Measurements from ENCODE around the gene DDX46. TPM values are rescaled to one million over a fixed set of nuclear protein-coding genes. Genes with fewer than 3 reads are reported as not detected.

The DDX46 gene
- total RNA-seq, 2 experiments from 2014 or later, result 47.1 to 78.8 TPM

DNA sequence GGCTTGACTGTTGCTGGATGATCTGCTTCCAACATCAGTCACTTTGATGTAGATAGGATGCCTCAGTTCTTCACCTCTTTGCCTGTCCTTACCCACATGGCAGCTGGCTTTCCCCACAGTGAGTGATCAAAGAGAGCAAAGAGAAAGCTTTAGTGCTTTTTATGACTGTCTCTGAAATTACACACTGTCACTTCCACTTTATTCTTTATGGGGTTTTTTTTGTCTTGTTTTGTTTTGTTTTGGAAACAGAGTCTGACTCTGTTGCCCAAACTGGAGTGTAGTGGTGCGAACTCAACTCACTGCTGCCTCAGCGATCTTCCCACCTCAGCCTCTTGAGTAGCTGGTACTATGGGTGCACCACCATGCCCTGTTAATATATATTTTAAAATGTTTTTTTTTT, 54.8 kb downstream of the DDX46 start:
- no TSS peak for BruUV-seq (replicated peaks)
- intact Hi-C loops (cut with micrococcal nuclease; ENCODE audit: unreplicated experiment), result loop anchor here (2.0 kb wide), 1 partner anchor 33 kb away; no protein-coding TSS in a partner anchor
- peak overlapping the region; percentile 50 for H3K4me2 ChIP-seq (ENCODE audit: low read length)
- peaks cover 29% of the 10 kb centered on the region for H3K4me1 ChIP-seq (ENCODE audit: insufficient read depth, low read length, poor library complexity, severe bottlenecking)
- H4K20me1 ChIP-seq (ENCODE audit: insufficient read depth, low read length), result no peaks in the 10 kb centered on the region
- H3K4me3 ChIP-seq (ENCODE audit: low read depth, low read length, poor library complexity, severe bottlenecking), result no peak overlapping the region
- peaks cover 8% of the 10 kb centered on the region; the same call in 1 of the 2 replicates for H3K79me2 ChIP-seq (ENCODE audit: insufficient read depth, low read depth, low read length)
- H3K36me3 ChIP-seq (ENCODE audit: insufficient read depth, low read length), result peaks cover 95% of the 10 kb centered on the region
- ChIA-PET POLR2A (interaction anchor here (0.7 to 0.8 kb wide), 2 partner anchors 20 to 376 kb away, joined by 4 to 5 read pairs; no protein-coding TSS in a partner anchor), CTCF (ENCODE audit: unreplicated experiment) (no interaction called here)
- H3K9me3 ChIP-seq (ENCODE audit: low read length), result no peaks in the 10 kb centered on the region
- peak; percentile 67 for DNase-seq (ENCODE audit: low spot score)
- no peak overlapping the region for H2AFZ ChIP-seq (ENCODE audit: low read length)
- no peaks in the 10 kb centered on the region for H3K9me2 ChIP-seq (ENCODE audit: insufficient read depth, low read length)
- peak overlapping the region; percentile 66 for H3K27ac ChIP-seq (ENCODE audit: low read depth, low read length, poor library complexity, severe bottlenecking)
- no peak for TF ChIP-seq EZH2phosphoT487 (IDR thresholded peaks at IDR 0.05; ENCODE audit: borderline replicate concordance, low read depth, low read length)
- TF ChIP-seq, protein P1, sequence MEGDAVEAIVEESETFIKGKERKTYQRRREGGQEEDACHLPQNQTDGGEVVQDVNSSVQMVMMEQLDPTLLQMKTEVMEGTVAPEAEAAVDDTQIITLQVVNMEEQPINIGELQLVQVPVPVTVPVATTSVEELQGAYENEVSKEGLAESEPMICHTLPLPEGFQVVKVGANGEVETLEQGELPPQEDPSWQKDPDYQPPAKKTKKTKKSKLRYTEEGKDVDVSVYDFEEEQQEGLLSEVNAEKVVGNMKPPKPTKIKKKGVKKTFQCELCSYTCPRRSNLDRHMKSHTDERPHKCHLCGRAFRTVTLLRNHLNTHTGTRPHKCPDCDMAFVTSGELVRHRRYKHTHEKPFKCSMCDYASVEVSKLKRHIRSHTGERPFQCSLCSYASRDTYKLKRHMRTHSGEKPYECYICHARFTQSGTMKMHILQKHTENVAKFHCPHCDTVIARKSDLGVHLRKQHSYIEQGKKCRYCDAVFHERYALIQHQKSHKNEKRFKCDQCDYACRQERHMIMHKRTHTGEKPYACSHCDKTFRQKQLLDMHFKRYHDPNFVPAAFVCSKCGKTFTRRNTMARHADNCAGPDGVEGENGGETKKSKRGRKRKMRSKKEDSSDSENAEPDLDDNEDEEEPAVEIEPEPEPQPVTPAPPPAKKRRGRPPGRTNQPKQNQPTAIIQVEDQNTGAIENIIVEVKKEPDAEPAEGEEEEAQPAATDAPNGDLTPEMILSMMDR (conservative IDR thresholded peaks at IDR 0.05; ENCODE audit: low read length), result no peak

DNA sequence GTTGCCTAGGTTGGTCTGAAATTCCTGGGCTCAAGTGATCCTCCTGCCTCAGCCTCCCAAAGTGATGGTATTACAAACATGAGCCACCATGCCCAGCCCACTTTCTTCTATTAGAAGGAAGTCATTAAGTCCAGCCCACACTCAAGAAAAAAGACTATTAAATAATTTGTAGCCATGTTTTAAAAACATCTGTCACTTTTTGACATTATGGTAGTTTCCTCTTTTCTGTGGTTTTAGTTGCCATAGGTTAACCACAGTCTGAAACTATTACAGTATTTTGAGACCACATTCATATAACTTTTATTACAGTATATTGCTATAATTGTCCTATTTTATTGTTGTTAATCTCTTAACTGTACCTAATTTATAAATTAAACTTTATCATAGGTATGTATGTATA, 55.2 kb downstream of the DDX46 start:
- intact Hi-C loops (cut with micrococcal nuclease; ENCODE audit: unreplicated experiment), result loop anchor here (2.0 kb wide), 1 partner anchor 33 kb away; no protein-coding TSS in a partner anchor
- peaks cover 94% of the 10 kb centered on the region for H3K36me3 ChIP-seq (ENCODE audit: insufficient read depth, low read length)
- H2AFZ ChIP-seq (ENCODE audit: low read length), result no peak overlapping the region
- H3K4me3 ChIP-seq (ENCODE audit: low read depth, low read length, poor library complexity, severe bottlenecking), result no peak overlapping the region
- no peak for TF ChIP-seq EZH2phosphoT487 (IDR thresholded peaks at IDR 0.05; ENCODE audit: borderline replicate concordance, low read depth, low read length)
- TF ChIP-seq, protein P1 (conservative IDR thresholded peaks at IDR 0.05; ENCODE audit: low read length), result no peak
- H3K79me2 ChIP-seq (ENCODE audit: insufficient read depth, low read depth, low read length), result peaks cover 8% of the 10 kb centered on the region; the same call in 1 of the 2 replicates
- DNase-seq (ENCODE audit: low spot score), result peak; percentile 54
- ChIA-PET POLR2A (interaction anchor here (0.7 to 0.8 kb wide), 2 partner anchors 19 to 376 kb away, joined by 4 to 5 read pairs; no protein-coding TSS in a partner anchor), CTCF (ENCODE audit: unreplicated experiment) (no interaction called here)
- no peaks in the 10 kb centered on the region for H4K20me1 ChIP-seq (ENCODE audit: insufficient read depth, low read length)
- BruUV-seq (replicated peaks), result no TSS peak
- H3K27ac ChIP-seq (ENCODE audit: low read depth, low read length, poor library complexity, severe bottlenecking), result peak overlapping the region; percentile 66
- H3K4me2 ChIP-seq (ENCODE audit: low read length), result peak overlapping the region; percentile 50
- peaks cover 29% of the 10 kb centered on the region for H3K4me1 ChIP-seq (ENCODE audit: insufficient read depth, low read length, poor library complexity, severe bottlenecking)
- H3K9me2 ChIP-seq (ENCODE audit: insufficient read depth, low read length), result no peaks in the 10 kb centered on the region
- H3K9me3 ChIP-seq (ENCODE audit: low read length), result no peaks in the 10 kb centered on the region

DNA sequence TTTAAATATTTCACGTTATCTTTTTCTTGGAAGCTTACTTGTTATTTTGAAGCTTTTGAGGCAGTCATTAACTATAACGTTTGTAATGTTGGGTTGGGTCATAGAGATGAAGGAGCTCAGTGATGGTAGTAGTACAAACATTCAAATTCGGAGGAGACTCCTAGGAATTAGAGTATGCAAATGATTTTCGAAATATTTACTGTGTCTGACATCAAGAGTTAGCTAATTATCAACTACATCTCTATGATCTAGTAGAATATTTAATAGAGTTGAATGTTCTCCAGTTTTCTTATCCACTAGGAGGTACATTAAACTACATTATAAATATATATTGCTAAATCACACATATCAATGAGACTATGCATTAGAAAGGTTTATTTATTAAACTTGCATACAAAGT, 58.4 kb downstream of the DDX46 start:
- Histone ChIP-seq H3K4me3 (ENCODE audit: low read depth, low read length, poor library complexity, severe bottlenecking) (no peak overlapping the region), H3K79me2 (ENCODE audit: insufficient read depth, low read depth, low read length) (peaks cover 8% of the 10 kb centered on the region; the same call in 1 of the 2 replicates), H3K4me1 (ENCODE audit: insufficient read depth, low read length, poor library complexity, severe bottlenecking) (peaks cover 29% of the 10 kb centered on the region), H3K27ac (ENCODE audit: low read depth, low read length, poor library complexity, severe bottlenecking) (no peak overlapping the region), H4K20me1 (ENCODE audit: insufficient read depth, low read length) (no peaks in the 10 kb centered on the region), H3K36me3 (ENCODE audit: insufficient read depth, low read length) (peaks cover 92% of the 10 kb centered on the region), H3K9me3 (ENCODE audit: low read length) (no peaks in the 10 kb centered on the region), H3K9me2 (ENCODE audit: insufficient read depth, low read length) (no peaks in the 10 kb centered on the region), H2AFZ (ENCODE audit: low read length) (no peak overlapping the region), H3K4me2 (ENCODE audit: low read length) (no peak overlapping the region)
- no peak for TF ChIP-seq EZH2phosphoT487 (IDR thresholded peaks at IDR 0.05; ENCODE audit: borderline replicate concordance, low read depth, low read length)
- TF ChIP-seq, protein P1 (conservative IDR thresholded peaks at IDR 0.05; ENCODE audit: low read length), result no peak
- TSS peak; percentile 12 for BruUV-seq (replicated peaks)
- CTCF ChIA-PET (ENCODE audit: unreplicated experiment), result no interaction called here
- POLR2A ChIA-PET, result interaction anchor here (0.6 to 1.4 kb wide), 7 partner anchors 9 to 382 kb away, joined by 3 to 5 read pairs (median 3); no protein-coding TSS in a partner anchor
- DNase-seq (ENCODE audit: low spot score), result no peak
- intact Hi-C loops (cut with micrococcal nuclease; ENCODE audit: unreplicated experiment), result no loop called here
